GM12878 (cell line): ENCODE data around the gene IDH3G. TPM values are rescaled to one million over a fixed set of nuclear protein-coding genes. Genes with fewer than 3 reads are reported as not detected.

Source experiments
- ATAC-seq: fragments of 200-7000 bp; cut with Tn5 transposase; 3 replicates; pipeline ENCODE4 v1.9.1; 2020; ENCODE audit warnings: mild to moderate bottlenecking, moderate library complexity
- BruUV-seq: library from RNA; stranded (reverse); fragments of 400-500 nt; replicated peaks from 2 replicates; lab custom pipeline; 2021; lab: Mats Ljungman, UMichigan
- CTCF ChIA-PET: fragments of 300-600 bp; sonication (Branson Sonifier 250); formaldehyde crosslinking; extraction: SDS; loops from one replicate; lab custom pipeline; 2021; ENCODE audit warnings: inconsistent platforms; lab: Yijun Ruan, JAX
- POLR2A ChIA-PET: fragments of 350-600 bp; formaldehyde crosslinking; extraction: SDS; loops from one replicate; lab custom pipeline; 2021; ENCODE audit warnings: inconsistent platforms; lab: Charles Lee
- RAD21 ChIA-PET: fragments of 300-600 bp; sonication (Branson Sonifier 250); formaldehyde crosslinking; loops from one replicate; lab custom pipeline; 2023; ENCODE audit warnings: antibody characterized with exemption; ENCODE audit not compliant: unreplicated experiment; lab: Charles Lee
- SMC1A ChIA-PET: fragments of 300-600 bp; sonication (Branson Sonifier 250); formaldehyde crosslinking; loops from one replicate; lab custom pipeline; 2023; ENCODE audit not compliant: unreplicated experiment, uncharacterized antibody; lab: Charles Lee
- DNase-seq: peaks from one replicate; pipeline ENCODE4 v3.0.0-alpha.2; 2011; ENCODE audit warnings: low read depth, low spot score
- FAIRE-seq: peaks from 3 replicates; lab custom pipeline; 2011; peaks lifted over from hg19 to GRCh38; lab: Jason Lieb, UNC
- H2AFZ ChIP-seq: 2 replicates; pipeline ENCODE4 v1.6.0; 2011; ENCODE audit warnings: low read depth, low read length, control low read depth; ENCODE audit not compliant: control insufficient read depth
- H3K27ac ChIP-seq: 2 replicates; pipeline ENCODE4 v1.5.1; 2011; ENCODE audit warnings: control low read depth; ENCODE audit not compliant: control insufficient read depth, insufficient read depth
- H3K27me3 ChIP-seq, 2 experiments: replicated peaks in 1 of 2; 2 replicates each; pipeline versions ENCODE4 v1.6.0 to v1.6.1; 2011; ENCODE audit warnings: low read length in 1 of 2; ENCODE audit not compliant: control insufficient read depth in 2 of 2, insufficient read depth in 2 of 2
- H3K36me3 ChIP-seq, 2 experiments: 2 replicates each; pipeline ENCODE4 v1.5.1; 2011; ENCODE audit warnings: low read length in 1 of 2; ENCODE audit not compliant: control insufficient read depth in 2 of 2, insufficient read depth in 2 of 2
- H3K4me1 ChIP-seq: 2 replicates; pipeline ENCODE4 v1.6.1; 2011; ENCODE audit warnings: mild to moderate bottlenecking, low read length, moderate library complexity, mixed read lengths; ENCODE audit not compliant: control insufficient read depth, insufficient read depth
- H3K4me2 ChIP-seq: 2 replicates; pipeline ENCODE4 v1.6.0; 2011; ENCODE audit warnings: control low read depth; ENCODE audit not compliant: control insufficient read depth, insufficient read depth
- H3K4me3 ChIP-seq: fragments of 200-600 bp; sonication (generic); 2 replicates; pipeline ENCODE4 v1.5.1; 2016
- H3K79me2 ChIP-seq: 2 replicates; pipeline ENCODE4 v1.6.0; 2011; ENCODE audit warnings: low read length; ENCODE audit not compliant: control insufficient read depth, insufficient read depth
- H3K9ac ChIP-seq: 2 replicates; pipeline ENCODE4 v1.8.0; 2011; ENCODE audit warnings: low read length, control low read depth, mixed read lengths; ENCODE audit not compliant: control insufficient read depth, insufficient read depth
- H3K9me3 ChIP-seq: replicated peaks from 3 replicates; pipeline ENCODE4 v1.5.1; 2011; ENCODE audit warnings: mild to moderate bottlenecking, low read length; ENCODE audit not compliant: control insufficient read depth, insufficient read depth
- H4K20me1 ChIP-seq: 2 replicates; pipeline ENCODE4 v1.6.0; 2011; ENCODE audit not compliant: control insufficient read depth, insufficient read depth
- IRF5 ChIP-seq: fragments of 450-650 bp; IDR thresholded peaks from 2 replicates; pipeline ENCODE4 v1.6.1; 2017; ENCODE audit warnings: borderline replicate concordance
- JUNB ChIP-seq: IDR thresholded peaks from 2 replicates; pipeline ENCODE4 v1.6.1; 2016; ENCODE audit warnings: antibody characterized with exemption, mild to moderate bottlenecking
- NFYA ChIP-seq: IDR thresholded peaks from 2 replicates; pipeline ENCODE4 v1.6.1; 2011; ENCODE audit warnings: low read depth, mild to moderate bottlenecking, low read length, improper control_type of control experiment, borderline replicate concordance
- NR2C2 ChIP-seq: IDR thresholded peaks from 2 replicates; pipeline ENCODE4 v1.6.1; 2011; ENCODE audit warnings: borderline replicate concordance, low read depth; ENCODE audit not compliant: control insufficient read depth, insufficient read length
- NR2F1 ChIP-seq: fragments of 450-650 bp; conservative IDR thresholded peaks from 2 replicates; pipeline ENCODE4 v1.6.1; 2017; ENCODE audit warnings: mild to moderate bottlenecking
- PAX8 ChIP-seq: fragments of 450-650 bp; IDR thresholded peaks from 2 replicates; pipeline ENCODE4 v1.6.1; 2017; ENCODE audit warnings: mild to moderate bottlenecking, moderate library complexity
- POLR2A ChIP-seq: IDR thresholded peaks from 2 replicates; pipeline ENCODE4 v1.6.1; 2011; ENCODE audit warnings: low read depth, mild to moderate bottlenecking, low read length
- SMC3 ChIP-seq: IDR thresholded peaks from 2 replicates; pipeline ENCODE4 v1.6.1; 2011; ENCODE audit warnings: low read length, improper control_type of control experiment, borderline replicate concordance
- ZNF217 ChIP-seq: fragments of 450-650 bp; IDR thresholded peaks from 2 replicates; pipeline ENCODE4 v1.6.1; 2017; ENCODE audit warnings: antibody characterized with exemption, mild to moderate bottlenecking
- ZNF384 ChIP-seq: IDR thresholded peaks from 2 replicates; pipeline ENCODE4 v1.6.1; 2012; ENCODE audit warnings: low read depth, mild to moderate bottlenecking, low read length, improper control_type of control experiment, borderline replicate concordance
- ZZZ3 ChIP-seq: IDR thresholded peaks from 2 replicates; pipeline ENCODE4 v1.6.1; 2011; ENCODE audit warnings: low read depth; ENCODE audit not compliant: control insufficient read depth, insufficient read length
- WGBS: methylation state at CpG from one replicate; pipeline ENCODE4 v1.1.6; 2016; ENCODE audit warnings: low lambda C conversion rate; ENCODE audit not compliant: insufficient replicate concordance, insufficient coverage; ENCODE audit errors: missing lambda C conversion rate; 5-methylcytosine and 5-hydroxymethylcytosine counted together
- in situ Hi-C: fragments of 300-500 bp; cut with MboI; formaldehyde crosslinking; loops from 9 replicates; pipeline ENCODE4 v1.14.3; 2018; ENCODE audit warnings: mixed read lengths
- intact Hi-C: fragments of 100-400 bp; cut with micrococcal nuclease; formaldehyde crosslinking; loops from one replicate; pipeline ENCODE4 v1.14.2; 2022; ENCODE audit not compliant: unreplicated experiment
- polyA plus RNA-seq, 11 experiments: library from polyadenylated mRNA; depleted of rRNA in 4 of 11; unstranded in 6 of 11; stranded (reverse) in 5 of 11; fragments of >200 nt; fragmentation: Nextera tagmentation in 4 of 11; fragmentation: Illumina TruSeq in 1 of 11; extraction: Ambion mirVana in 4 of 11; extraction: Trizol in 1 of 11; gene quantifications; 1 replicate in 1 of 11; 2 replicates in 10 of 11; pipeline versions ENCODE4 v1.2.1 to v1.2.3, GENCODE V29; 2011 to 2016; ENCODE audit warnings: inconsistent platforms in 2 of 11, missing spikeins in 2 of 11, low read depth in 1 of 11
- total RNA-seq, 4 experiments: library from RNA; depleted of rRNA in 3 of 4; stranded (reverse); fragments of >200 nt in 3 of 4; fragmentation: Illumina TruSeq in 1 of 4; extraction: Trizol in 1 of 4; gene quantifications; 2 replicates each; pipeline versions ENCODE4 v1.2.1 to v1.2.3, GENCODE V29; 2013 to 2021

Gene IDH3G
- total and polyA plus RNA-seq, 10 of the 15 experiments (the other 5 are each of a cell fraction or from before 2014, with no cell fraction given): 26.3 to 102 (median 66.6) TPM

- H4K20me1 ChIP-seq: no peaks in the 10 kb centered on the region
- no peaks in the 10 kb centered on the region for H3K79me2 ChIP-seq
- no peaks in the 10 kb centered on the region for H3K4me1 ChIP-seq
- TF ChIP-seq ZZZ3 (no peak), JUNB (no peak), SMC3 (no peak), POLR2A (no peak), NR2C2 (no peak), ZNF217 (no peak)
- TF ChIP-seq, all 136 proteins: peak for 0
- H3K4me3 ChIP-seq: no peak overlapping the region
- H3K27ac ChIP-seq: no peak overlapping the region
- H3K36me3 ChIP-seq: no peaks in the 10 kb centered on the region
- ChIA-PET RAD21 (no interaction called here), SMC1A (no interaction called here), POLR2A (no interaction called here), CTCF (interaction anchor here (2.5 kb wide), 1 partner anchor 168 kb away, joined by 7 read pairs; no protein-coding TSS in a partner anchor)
- FAIRE-seq (no peak), DNase-seq (no peak), ATAC-seq (0 out of 3 replicates have a peak, but pooled peaks have one; percentile 13)
- no peak overlapping the region for H3K9ac ChIP-seq
- BruUV-seq: no TSS peak
- in situ Hi-C loops: no loop called here
- no peaks in the 10 kb centered on the region for H3K27me3 ChIP-seq
- H2AFZ ChIP-seq: no peak overlapping the region
- H3K4me2 ChIP-seq: no peak overlapping the region
- no peaks in the 10 kb centered on the region; the same call in 2 of the 3 replicates for H3K9me3 ChIP-seq
- WGBS: 66% methylated on average over 16 of the region's 16 CpGs
- intact Hi-C loops: no loop called here
Observed at GRCh38 chrX:153778684-153779101, 15.5 kb downstream of the IDH3G start.

GRCh38 chrX:153778181-153778580, 16.0 kb downstream of the IDH3G start:
- no peak overlapping the region for H3K4me2 ChIP-seq
- no TSS peak for BruUV-seq
- H3K4me3 ChIP-seq: no peak overlapping the region
- DNase-seq (no peak), ATAC-seq (no peak), FAIRE-seq (no peak)
- H3K9me3 ChIP-seq: no peaks in the 10 kb centered on the region; the same call in 2 of the 3 replicates
- no peaks in the 10 kb centered on the region for H3K4me1 ChIP-seq
- WGBS: 70% methylated on average over 17 of the region's 17 CpGs
- H3K27me3 ChIP-seq: no peaks in the 10 kb centered on the region
- in situ Hi-C loops: no loop called here
- TF ChIP-seq NR2F1 (no peak), ZNF384 (no peak), NFYA (no peak), PAX8 (no peak), IRF5 (no peak)
- H3K27ac ChIP-seq: no peak overlapping the region
- ChIA-PET SMC1A (no interaction called here), CTCF (interaction anchor here (2.5 kb wide), 1 partner anchor 169 kb away, joined by 7 read pairs; no protein-coding TSS in a partner anchor), POLR2A (no interaction called here), RAD21 (no interaction called here)
- intact Hi-C loops: no loop called here
- H3K79me2 ChIP-seq: no peaks in the 10 kb centered on the region
- H4K20me1 ChIP-seq: no peaks in the 10 kb centered on the region
- no peak overlapping the region for H3K9ac ChIP-seq
- no peak overlapping the region for H2AFZ ChIP-seq
- H3K36me3 ChIP-seq: no peaks in the 10 kb centered on the region
